ENCODE measurements around the gene RNASET2. TPM values are rescaled to one million over a fixed set of nuclear protein-coding genes. Genes with fewer than 3 reads are reported as not detected.

Gene RNASET2
- total RNA-seq, 1 donor from 2014 or later, result 22.0 TPM

DNA sequence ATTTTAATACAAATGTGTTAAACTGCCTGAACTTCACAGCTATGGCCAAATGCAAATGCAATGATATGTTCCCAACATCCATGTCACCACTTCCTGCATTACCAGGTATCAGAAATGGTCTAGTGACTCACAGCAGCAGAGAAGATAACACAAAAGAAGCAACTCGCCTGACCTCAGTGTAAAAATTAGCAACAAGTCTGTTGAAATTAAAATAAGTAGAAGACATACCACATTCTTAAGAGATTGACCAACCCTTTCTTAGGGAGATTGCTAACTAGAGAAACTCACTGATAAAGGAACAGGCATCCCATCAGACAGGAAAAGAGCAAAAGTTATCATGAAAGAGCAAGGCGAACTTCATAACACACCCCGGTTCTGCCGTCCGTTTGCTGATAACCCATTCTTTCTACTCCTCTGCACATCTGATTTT, 45.1 kb downstream of the RNASET2 start:
- Histone ChIP-seq H3K4me2 (ENCODE audit: low read length) (no peak overlapping the region), H3K79me2 (ENCODE audit: insufficient read depth, low read length) (no peaks in the 10 kb centered on the region), H4K20me1 (ENCODE audit: insufficient read depth, low read length) (no peaks in the 10 kb centered on the region), H3K27ac (ENCODE audit: low read depth, low read length) (no peak overlapping the region), H3K4me3 (ENCODE audit: insufficient read depth, low read depth, low read length) (no peak overlapping the region), H3K27me3 (ENCODE audit: insufficient read depth, low read length) (no peaks in the 10 kb centered on the region), H2AFZ (ENCODE audit: low read depth, low read length) (no peak overlapping the region), H3K9ac (ENCODE audit: low read length) (no peak overlapping the region), H3K4me1 (ENCODE audit: insufficient read depth, low read length) (no peaks in the 10 kb centered on the region), H3K9me3 (ENCODE audit: insufficient read depth, low read depth, low read length) (no peaks in the 10 kb centered on the region), H3K36me3 (ENCODE audit: insufficient read depth, low read length) (no peaks in the 10 kb centered on the region)
- Mint-ChIP-seq H3K9me3 (ENCODE audit: unreplicated experiment) (no peaks in the 10 kb centered on the region), H3K36me3 (ENCODE audit: low read depth, unreplicated experiment) (no peaks in the 10 kb centered on the region), H3K4me1 (ENCODE audit: low read depth, unreplicated experiment) (peaks cover 15% of the 10 kb centered on the region), H3K4me3 (ENCODE audit: unreplicated experiment) (no peak overlapping the region), H3K27ac (ENCODE audit: unreplicated experiment) (no peak overlapping the region), H3K27me3 (ENCODE audit: low read depth, unreplicated experiment) (peaks cover 6% of the 10 kb centered on the region)
- TF ChIP-seq, protein P1, sequence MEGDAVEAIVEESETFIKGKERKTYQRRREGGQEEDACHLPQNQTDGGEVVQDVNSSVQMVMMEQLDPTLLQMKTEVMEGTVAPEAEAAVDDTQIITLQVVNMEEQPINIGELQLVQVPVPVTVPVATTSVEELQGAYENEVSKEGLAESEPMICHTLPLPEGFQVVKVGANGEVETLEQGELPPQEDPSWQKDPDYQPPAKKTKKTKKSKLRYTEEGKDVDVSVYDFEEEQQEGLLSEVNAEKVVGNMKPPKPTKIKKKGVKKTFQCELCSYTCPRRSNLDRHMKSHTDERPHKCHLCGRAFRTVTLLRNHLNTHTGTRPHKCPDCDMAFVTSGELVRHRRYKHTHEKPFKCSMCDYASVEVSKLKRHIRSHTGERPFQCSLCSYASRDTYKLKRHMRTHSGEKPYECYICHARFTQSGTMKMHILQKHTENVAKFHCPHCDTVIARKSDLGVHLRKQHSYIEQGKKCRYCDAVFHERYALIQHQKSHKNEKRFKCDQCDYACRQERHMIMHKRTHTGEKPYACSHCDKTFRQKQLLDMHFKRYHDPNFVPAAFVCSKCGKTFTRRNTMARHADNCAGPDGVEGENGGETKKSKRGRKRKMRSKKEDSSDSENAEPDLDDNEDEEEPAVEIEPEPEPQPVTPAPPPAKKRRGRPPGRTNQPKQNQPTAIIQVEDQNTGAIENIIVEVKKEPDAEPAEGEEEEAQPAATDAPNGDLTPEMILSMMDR (IDR thresholded peaks at IDR 0.05; ENCODE audit: insufficient read depth, low read depth, low read length), result no peak
- no peak for TF ChIP-seq EZH2 (IDR thresholded peaks at IDR 0.05; ENCODE audit: insufficient read depth, low read length)
- no peak for FAIRE-seq
- DNase-seq (ENCODE audit: low read depth), result peak; percentile 10

- peaks cover 15% of the 10 kb centered on the region for H3K4me1 Mint-ChIP-seq (ENCODE audit: low read depth, unreplicated experiment)
- no peaks in the 10 kb centered on the region for H3K79me2 ChIP-seq (ENCODE audit: insufficient read depth, low read length)
- H3K36me3 Mint-ChIP-seq (ENCODE audit: low read depth, unreplicated experiment), result no peaks in the 10 kb centered on the region
- no peaks in the 10 kb centered on the region for H3K27me3 ChIP-seq (ENCODE audit: insufficient read depth, low read length)
- H3K4me3 Mint-ChIP-seq (ENCODE audit: unreplicated experiment), result no peak overlapping the region
- TF ChIP-seq, protein P1 (IDR thresholded peaks at IDR 0.05; ENCODE audit: insufficient read depth, low read depth, low read length), result no peak
- TF ChIP-seq EZH2 (IDR thresholded peaks at IDR 0.05; ENCODE audit: insufficient read depth, low read length), result no peak
- H3K9me3 Mint-ChIP-seq (ENCODE audit: unreplicated experiment), result no peaks in the 10 kb centered on the region
- no peak overlapping the region for H3K4me3 ChIP-seq (ENCODE audit: insufficient read depth, low read depth, low read length)
- H3K27ac Mint-ChIP-seq (ENCODE audit: unreplicated experiment), result no peak overlapping the region
- no peak overlapping the region for H2AFZ ChIP-seq (ENCODE audit: low read depth, low read length)
- H3K4me1 ChIP-seq (ENCODE audit: insufficient read depth, low read length), result no peaks in the 10 kb centered on the region
- H3K27me3 Mint-ChIP-seq (ENCODE audit: low read depth, unreplicated experiment), result peaks cover 8% of the 10 kb centered on the region
- no peaks in the 10 kb centered on the region for H3K9me3 ChIP-seq (ENCODE audit: insufficient read depth, low read depth, low read length)
- H3K9ac ChIP-seq (ENCODE audit: low read length), result no peak overlapping the region
- no peaks in the 10 kb centered on the region for H4K20me1 ChIP-seq (ENCODE audit: insufficient read depth, low read length)
- peak; percentile 49 for DNase-seq (ENCODE audit: low read depth)
- FAIRE-seq, result no peak
- H3K36me3 ChIP-seq (ENCODE audit: insufficient read depth, low read length), result no peaks in the 10 kb centered on the region
- no peak overlapping the region for H3K27ac ChIP-seq (ENCODE audit: low read depth, low read length)
- H3K4me2 ChIP-seq (ENCODE audit: low read length), result no peak overlapping the region
Measured at GRCh38 chr6:166910601-166911000, 45.7 kb downstream of the RNASET2 start.

DNA sequence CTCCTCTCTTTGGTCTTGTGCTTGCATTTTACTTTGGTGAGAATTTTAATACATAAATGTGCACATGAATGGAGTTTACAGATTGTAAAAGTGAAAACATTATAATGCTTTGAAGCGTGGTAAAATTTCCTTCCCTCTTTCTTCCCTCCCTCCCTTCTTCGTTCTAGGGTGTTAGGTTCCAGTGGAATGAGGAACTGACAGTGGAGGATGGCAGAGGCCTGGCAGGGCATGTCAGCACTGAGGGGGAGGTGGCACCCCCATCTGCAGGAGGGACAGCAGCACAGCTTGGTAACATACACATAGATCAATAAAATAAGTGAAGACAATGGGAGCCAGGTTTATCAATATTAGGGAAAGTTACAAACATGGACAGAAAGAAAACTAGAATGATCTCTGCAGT, 47.5 kb downstream of the RNASET2 start:
- Histone ChIP-seq H3K36me3 (ENCODE audit: insufficient read depth, low read length) (no peaks in the 10 kb centered on the region), H4K20me1 (ENCODE audit: insufficient read depth, low read length) (no peaks in the 10 kb centered on the region), H3K9me3 (ENCODE audit: insufficient read depth, low read depth, low read length) (no peaks in the 10 kb centered on the region), H3K27me3 (ENCODE audit: insufficient read depth, low read length) (no peaks in the 10 kb centered on the region), H3K79me2 (ENCODE audit: insufficient read depth, low read length) (no peaks in the 10 kb centered on the region), H3K27ac (ENCODE audit: low read depth, low read length) (no peak overlapping the region), H3K9ac (ENCODE audit: low read length) (no peak overlapping the region), H2AFZ (ENCODE audit: low read depth, low read length) (no peak overlapping the region), H3K4me3 (ENCODE audit: insufficient read depth, low read depth, low read length) (no peak overlapping the region), H3K4me1 (ENCODE audit: insufficient read depth, low read length) (peaks cover 8% of the 10 kb centered on the region), H3K4me2 (ENCODE audit: low read length) (no peak overlapping the region)
- FAIRE-seq (no peak), DNase-seq (ENCODE audit: low read depth) (no peak)
- TF ChIP-seq, protein P1 (IDR thresholded peaks at IDR 0.05; ENCODE audit: insufficient read depth, low read depth, low read length), result no peak
- TF ChIP-seq EZH2 (IDR thresholded peaks at IDR 0.05; ENCODE audit: insufficient read depth, low read length), result no peak
- Mint-ChIP-seq H3K4me3 (ENCODE audit: unreplicated experiment) (no peak overlapping the region), H3K36me3 (ENCODE audit: low read depth, unreplicated experiment) (no peaks in the 10 kb centered on the region), H3K27me3 (ENCODE audit: low read depth, unreplicated experiment) (peaks cover 12% of the 10 kb centered on the region), H3K9me3 (ENCODE audit: unreplicated experiment) (peaks cover 2% of the 10 kb centered on the region), H3K27ac (ENCODE audit: unreplicated experiment) (no peak overlapping the region), H3K4me1 (ENCODE audit: low read depth, unreplicated experiment) (peaks cover 20% of the 10 kb centered on the region)

All from astrocyte (in vitro differentiated cells and primary cell).